HPDE6-E6E7 (cell line): Measurements from ENCODE around the gene ADGRD1.

Source experiments
- DNase-seq: peaks from one replicate; pipeline ENCODE4 v3.0.0; 2011; ENCODE audit warnings: missing footprints; ENCODE audit errors: extremely low spot score

The ADGRD1 gene

GRCh38 chr12:131159660-131160059 lies 206.0 kb downstream of the ADGRD1 start:
- no peak for DNase-seq

GRCh38 chr12:131162113-131162512 lies 208.4 kb downstream of the ADGRD1 start:
- DNase-seq, result no peak

- DNase-seq, result no peak
These were observed 209.6 kb downstream of the ADGRD1 start for GRCh38 chr12:131163189-131163738.

- DNase-seq, result no peak
These were observed 210.6 kb downstream of the ADGRD1 start for GRCh38 chr12:131164096-131164872.

- DNase-seq, result no peak
These were observed 213.0 kb downstream of the ADGRD1 start for GRCh38 chr12:131166717-131167116.

GRCh38 chr12:131167334-131167733 lies 213.6 kb downstream of the ADGRD1 start:
- no peak for DNase-seq

GRCh38 chr12:131171029-131171428 lies 217.3 kb downstream of the ADGRD1 start:
- DNase-seq, result no peak

- no peak for DNase-seq
These were observed 221.2 kb downstream of the ADGRD1 start for GRCh38 chr12:131174901-131175300.

GRCh38 chr12:131176266-131176665 lies 222.6 kb downstream of the ADGRD1 start:
- no peak for DNase-seq

GRCh38 chr12:131176926-131177325 lies 223.2 kb downstream of the ADGRD1 start:
- DNase-seq, result no peak

- DNase-seq, result no peak
These were observed 223.9 kb downstream of the ADGRD1 start for GRCh38 chr12:131177599-131177998.

GRCh38 chr12:131187602-131188001 lies 233.9 kb downstream of the ADGRD1 start:
- no peak for DNase-seq

- no peak for DNase-seq
These were observed 234.7 kb downstream of the ADGRD1 start for GRCh38 chr12:131188131-131189050.

- DNase-seq, result no peak
These were observed 236.1 kb downstream of the ADGRD1 start for GRCh38 chr12:131189781-131190180.

GRCh38 chr12:131190965-131191364 lies 237.3 kb downstream of the ADGRD1 start:
- no peak for DNase-seq
